Common myeloid progenitor, CD34-positive (primary cell): ENCODE results near the gene SMPD3. TPM values are rescaled to one million over a fixed set of nuclear protein-coding genes. Genes with fewer than 3 reads are reported as not detected.
A peak's percentile ranks its signal among the peaks of the same experiment; 100 is the strongest.
"Not testable (repeated sequence)": the region's sequence is repeated elsewhere in the genome, so short reads cannot be mapped to it uniquely, and the experiment has no call there.

Experiments used
- CTCF ChIA-PET: fragments of 350-600 bp; sonication (Branson Sonifier 250); formaldehyde crosslinking; loops from one replicate; lab custom pipeline; 2021; ENCODE audit warnings: antibody characterized with exemption; lab: Charles Lee
- POLR2A ChIA-PET: fragments of 350-600 bp; sonication (Branson Sonifier 250); formaldehyde crosslinking; loops from one replicate; lab custom pipeline; 2021; ENCODE audit warnings: antibody characterized with exemption; lab: Charles Lee
- DNase-seq, 3 donors: peaks; one replicate each; pipeline versions ENCODE4 v3.0.0 to v3.0.0-alpha.2; 2013
- H3K27ac ChIP-seq, 2 experiments: 1 replicate in 1 of 2; 2 replicates in 1 of 2; pipeline ENCODE4 v1.7.0; 2013; ENCODE audit warnings: inconsistent platforms in 2 of 2, low read length in 2 of 2, mild to moderate bottlenecking in 2 of 2, low read depth in 1 of 2, moderate library complexity in 1 of 2; ENCODE audit not compliant: severe bottlenecking in 2 of 2, insufficient read depth in 1 of 2, poor library complexity in 1 of 2
- H3K27me3 ChIP-seq, 5 experiments: replicated peaks in 2 of 5; 1 replicate in 3 of 5; 2 replicates in 2 of 5; pipeline versions ENCODE4 v1.6.1 to v1.7.0; 2013; ENCODE audit warnings: low read length in 4 of 5, mild to moderate bottlenecking in 2 of 5, moderate library complexity in 2 of 5, inconsistent platforms in 1 of 5; ENCODE audit not compliant: insufficient read depth in 5 of 5, control insufficient read depth in 4 of 5
- H3K36me3 ChIP-seq, 4 experiments: 1 replicate in 2 of 4; 2 replicates in 2 of 4; pipeline versions ENCODE4 v1.6.1 to v1.7.0; 2013; ENCODE audit warnings: low read length in 3 of 4, control low read depth in 1 of 4, mild to moderate bottlenecking in 1 of 4; ENCODE audit not compliant: control insufficient read depth in 4 of 4, insufficient read depth in 4 of 4
- H3K4me1 ChIP-seq, 4 experiments: 1 replicate in 3 of 4; 2 replicates in 1 of 4; pipeline versions ENCODE4 v1.6.1 to v1.7.1; 2013; ENCODE audit warnings: low read length in 3 of 4, mild to moderate bottlenecking in 3 of 4, control low read depth in 1 of 4, inconsistent platforms in 1 of 4, moderate library complexity in 1 of 4; ENCODE audit not compliant: control insufficient read depth in 4 of 4, insufficient read depth in 4 of 4; ENCODE audit errors: control extremely low read depth in 1 of 4
- H3K4me3 ChIP-seq, 7 experiments: 1 replicate in 4 of 7; 2 replicates in 3 of 7; pipeline versions ENCODE4 v1.5.1 to v1.7.0; 2013; ENCODE audit warnings: mild to moderate bottlenecking in 7 of 7, low read length in 6 of 7, moderate library complexity in 6 of 7, inconsistent platforms in 2 of 7, low read depth in 2 of 7, control low read depth in 1 of 7; ENCODE audit not compliant: insufficient read depth in 4 of 7, control insufficient read depth in 1 of 7; ENCODE audit errors: extremely low read depth in 1 of 7
- H3K9me3 ChIP-seq, 5 experiments: 1 replicate in 4 of 5; 2 replicates in 1 of 5; pipeline versions ENCODE4 v1.6.1 to v1.7.1; 2013; ENCODE audit warnings: low read length in 4 of 5, mild to moderate bottlenecking in 2 of 5, inconsistent platforms in 1 of 5, low read depth in 1 of 5, moderate library complexity in 1 of 5; ENCODE audit not compliant: control insufficient read depth in 4 of 5, insufficient read depth in 2 of 5; ENCODE audit errors: control extremely low read depth in 1 of 5
- WGBS: methylation state at CpG from one replicate; pipeline ENCODE4 v1.1.5; 2013; ENCODE audit not compliant: insufficient coverage; 5-methylcytosine and 5-hydroxymethylcytosine counted together
- polyA plus RNA-seq: library from polyadenylated mRNA; unstranded; fragments of 120-200 nt; gene quantifications from one replicate; pipeline ENCODE4 v1.2.1, GENCODE V29; 2013

The SMPD3 gene
- 0.88 TPM for polyA plus RNA-seq

GRCh38 chr16:68448360-68448970 lies at the start of gene SMPD3:
SMPD3 (minus strand) TSS chr16:68448508; CDS start chr16:68372181, 76,327 bp downstream.
- 2% methylated on average over 52 of the region's 59 CpGs for WGBS
- CTCF ChIA-PET: interaction anchor here (1.2 to 1.3 kb wide), 2 partner anchors 22 to 79 kb away, joined by 4 read pairs; no protein-coding TSS in a partner anchor
- H3K36me3 ChIP-seq: no peaks in the 10 kb centered on the region
- peaks cover 0 to 19% (median 11%) of the 10 kb centered on the region in 4 experiments for H3K4me1 ChIP-seq
- peak; percentile 98 to 99 (median 99) for DNase-seq
- POLR2A ChIA-PET: no interaction called here
- peak within 1 kb of the TSS; percentile 7 to 73 (median 52) for H3K4me3 ChIP-seq
- H3K27ac ChIP-seq: no peak within 1 kb of the TSS
- no peaks in the 10 kb centered on the region for H3K9me3 ChIP-seq
- H3K27me3 ChIP-seq: peaks cover 2 to 31% (median 11%) of the 10 kb centered on the region in 5 experiments

GRCh38 chr16:68496689-68497088 lies 48.4 kb upstream of the SMPD3 start:
- CTCF ChIA-PET: interaction anchor here (1.0 to 1.5 kb wide), 3 partner anchors 11 to 52 kb away, joined by 3 read pairs; no protein-coding TSS in a partner anchor
- no peak for DNase-seq
- Histone ChIP-seq H3K9me3 (no peaks in the 10 kb centered on the region), H3K4me3 (no peak overlapping the region), H3K4me1 (peaks cover 0 to 11% (median 10%) of the 10 kb centered on the region in 4 experiments), H3K27ac (no peak overlapping the region), H3K36me3 (no peaks in the 10 kb centered on the region), H3K27me3 (no peaks in the 10 kb centered on the region)
- 94% methylated on average over 8 of the region's 8 CpGs for WGBS
- POLR2A ChIA-PET: interaction anchor here (0.5 kb wide), 1 partner anchor 65 kb away, joined by 3 read pairs; no protein-coding TSS in a partner anchor

GRCh38 chr16:68494261-68494660 lies 46.0 kb upstream of the SMPD3 start:
- H3K9me3 ChIP-seq, H3K4me3 ChIP-seq, H3K27me3 ChIP-seq, POLR2A ChIA-PET, H3K36me3 ChIP-seq, H3K27ac ChIP-seq, DNase-seq: not testable (repeated sequence)
- H3K4me1 ChIP-seq: peaks cover 0 to 10% (median 9%) of the 10 kb centered on the region in 4 experiments
- CTCF ChIA-PET: interaction anchor here (1.3 kb wide), 1 partner anchor 40 kb away, joined by 3 read pairs; no protein-coding TSS in a partner anchor
- WGBS: 92% methylated on average over 3 of the region's 5 CpGs

- no peak overlapping the region for H3K27ac ChIP-seq
- no peaks in the 10 kb centered on the region for H3K9me3 ChIP-seq
- ChIA-PET CTCF (interaction anchor here (1.3 kb wide), 1 partner anchor 39 kb away, joined by 3 read pairs; no protein-coding TSS in a partner anchor), POLR2A (no interaction called here)
- peaks cover 0 to 3% (median 2%) of the 10 kb centered on the region in 4 experiments for H3K4me1 ChIP-seq
- H3K27me3 ChIP-seq: no peaks in the 10 kb centered on the region
- no peak for DNase-seq
- 100% methylated on average over 1 of the region's 5 CpGs for WGBS
- H3K36me3 ChIP-seq: no peaks in the 10 kb centered on the region
- H3K4me3 ChIP-seq: no peak overlapping the region
Observed at GRCh38 chr16:68493412-68494070, 45.2 kb upstream of the SMPD3 start.

- no peak overlapping the region for H3K27ac ChIP-seq
- no peak for DNase-seq
- H3K4me1 ChIP-seq: no peaks in the 10 kb centered on the region
- no peaks in the 10 kb centered on the region for H3K9me3 ChIP-seq
- H3K27me3 ChIP-seq: peaks cover 0 to under 1% (median 0%) of the 10 kb centered on the region in 5 experiments
- ChIA-PET CTCF (interaction anchor here (1.3 kb wide), 1 partner anchor 38 kb away, joined by 3 read pairs; no protein-coding TSS in a partner anchor), POLR2A (no interaction called here)
- WGBS: 100% methylated on average over 6 of the region's 6 CpGs
- no peaks in the 10 kb centered on the region for H3K36me3 ChIP-seq
- H3K4me3 ChIP-seq: no peak overlapping the region
Observed at GRCh38 chr16:68492543-68493411, 44.5 kb upstream of the SMPD3 start.

- no peaks in the 10 kb centered on the region for H3K36me3 ChIP-seq
- DNase-seq: no peak
- no peaks in the 10 kb centered on the region for H3K4me1 ChIP-seq
- WGBS: 98% methylated on average over 10 of the region's 11 CpGs
- no peak overlapping the region for H3K4me3 ChIP-seq
- ChIA-PET POLR2A (no interaction called here), CTCF (no interaction called here)
- H3K27me3 ChIP-seq: peaks cover 0 to 1% (median 0%) of the 10 kb centered on the region in 5 experiments
- H3K9me3 ChIP-seq: no peaks in the 10 kb centered on the region
- no peak overlapping the region for H3K27ac ChIP-seq
Observed at GRCh38 chr16:68492151-68492542, 43.8 kb upstream of the SMPD3 start.
